Activated CD4-positive, alpha-beta T cell treated with anti-CD3 and anti-CD28 coated beads, Interleukin-2, amount 50 U/mL, for 1 hour (primary cell): ENCODE data around the gene ATXN7L3.
"Not testable (repeated sequence)": the region's sequence is repeated elsewhere in the genome, so short reads cannot be mapped to it uniquely, and the experiment has no call there.

Experiments used
- DNase-seq: peaks from one replicate; pipeline ENCODE4 v3.0.0-alpha.2; 2020

The ATXN7L3 gene

GRCh38 chr17:44199553-44200477 is at the start of gene ATXN7L3:
TSS of gene ATXN7L3 (minus strand) at chr17:44199884. CDS start at chr17:44198070, 1,814 bp downstream.
- peak; percentile 100 for DNase-seq

- no peak for DNase-seq
These were observed 48.4 kb upstream of the ATXN7L3 start for GRCh38 chr17:44247876-44248736.

GRCh38 chr17:44247440-44247841 is 47.8 kb upstream of the ATXN7L3 start:
- DNase-seq: no peak

- no peak for DNase-seq
These were observed 41.5 kb upstream of the ATXN7L3 start for GRCh38 chr17:44241106-44241624.

- not testable (repeated sequence) for DNase-seq
These were observed 38.2 kb upstream of the ATXN7L3 start for GRCh38 chr17:44237886-44238285.

GRCh38 chr17:44236444-44236991 is 36.8 kb upstream of the ATXN7L3 start:
- no peak for DNase-seq

- no peak for DNase-seq
These were observed 35.9 kb upstream of the ATXN7L3 start for GRCh38 chr17:44235583-44235936.

- DNase-seq: no peak
These were observed 33.9 kb upstream of the ATXN7L3 start for GRCh38 chr17:44233582-44233981.

GRCh38 chr17:44232061-44232460 is 32.4 kb upstream of the ATXN7L3 start:
- DNase-seq: no peak

GRCh38 chr17:44230140-44230539 is 30.5 kb upstream of the ATXN7L3 start:
- no peak for DNase-seq

GRCh38 chr17:44229090-44229489 is 29.4 kb upstream of the ATXN7L3 start:
- no peak for DNase-seq

- no peak for DNase-seq
These were observed 23.9 kb upstream of the ATXN7L3 start for GRCh38 chr17:44223541-44224071.

- peak; percentile 32 for DNase-seq
These were observed 22.6 kb upstream of the ATXN7L3 start for GRCh38 chr17:44222112-44222869.

- no peak for DNase-seq
These were observed 22.1 kb upstream of the ATXN7L3 start for GRCh38 chr17:44221862-44222111.

- peak; percentile 59 for DNase-seq
These were observed 21.6 kb upstream of the ATXN7L3 start for GRCh38 chr17:44221084-44221861.

- DNase-seq: peak; percentile 45
These were observed 20.8 kb upstream of the ATXN7L3 start for GRCh38 chr17:44220213-44221083.

- peak; percentile 73 for DNase-seq
These were observed 20.0 kb upstream of the ATXN7L3 start, which contains the start of gene UBTF for GRCh38 chr17:44219616-44220212. TSS of gene UBTF (minus strand) at chr17:44219675. CDS start at chr17:44218229, 1,446 bp downstream.

GRCh38 chr17:44219108-44219615 is 19.5 kb upstream of the ATXN7L3 start:
- peak; percentile 65 for DNase-seq

- peak; percentile 85 for DNase-seq
These were observed 18.8 kb upstream of the ATXN7L3 start for GRCh38 chr17:44218344-44219107.
